HEK293T (cell line): ENCODE results near the gene TBC1D17.

ENCODE experiments used
- CTCF ChIA-PET: fragments of 350-600 bp; formaldehyde crosslinking; extraction: SDS; loops from one replicate; lab custom pipeline; 2021; ENCODE audit warnings: antibody characterized with exemption, inconsistent platforms; lab: Yijun Ruan, JAX
- POLR2A ChIA-PET: fragments of 350-600 bp; formaldehyde crosslinking; extraction: SDS; loops from one replicate; lab custom pipeline; 2020; ENCODE audit warnings: antibody characterized with exemption, inconsistent platforms; lab: Yijun Ruan, JAX
- DNase-seq: peaks from one replicate; pipeline ENCODE4 v3.0.0; 2012; ENCODE audit warnings: mixed read lengths; ENCODE audit errors: extremely low spot score
- ARNT ChIP-seq: fragments of 450-650 bp; IDR thresholded peaks from 2 replicates; pipeline ENCODE4 v1.6.1; 2017; ENCODE audit warnings: mild to moderate bottlenecking
- BHLHE40 ChIP-seq: fragments of 450-650 bp; IDR thresholded peaks from 2 replicates; pipeline ENCODE4 v1.6.1; 2016; ENCODE audit warnings: mild to moderate bottlenecking, moderate library complexity, borderline replicate concordance
- CTBP1 ChIP-seq: fragments of 450-650 bp; IDR thresholded peaks from 2 replicates; pipeline ENCODE4 v1.6.1; 2016; ENCODE audit warnings: borderline replicate concordance
- ELF4 ChIP-seq: fragments of 450-650 bp; IDR thresholded peaks from 2 replicates; pipeline ENCODE4 v1.6.1; 2017; ENCODE audit warnings: antibody characterized with exemption
- FOXA1 ChIP-seq: fragments of 450-650 bp; IDR thresholded peaks from 2 replicates; pipeline ENCODE4 v1.6.1; 2016; ENCODE audit warnings: mild to moderate bottlenecking
- FOXK2 ChIP-seq: fragments of 450-650 bp; IDR thresholded peaks from 2 replicates; pipeline ENCODE4 v1.6.1; 2016; ENCODE audit warnings: mild to moderate bottlenecking
- FOXM1 ChIP-seq: fragments of 450-650 bp; IDR thresholded peaks from 2 replicates; pipeline ENCODE4 v1.6.1; 2017; ENCODE audit warnings: mild to moderate bottlenecking, borderline replicate concordance
- HDGF ChIP-seq: fragments of 450-650 bp; IDR thresholded peaks from 2 replicates; pipeline ENCODE4 v1.6.1; 2017; ENCODE audit warnings: antibody characterized with exemption, borderline replicate concordance
- L3MBTL2 ChIP-seq: fragments of 450-650 bp; conservative IDR thresholded peaks from 2 replicates; pipeline ENCODE4 v1.6.1; 2016; ENCODE audit warnings: mild to moderate bottlenecking
- LEF1 ChIP-seq: fragments of 450-650 bp; IDR thresholded peaks from 2 replicates; pipeline ENCODE4 v1.6.1; 2017; ENCODE audit warnings: mild to moderate bottlenecking, borderline replicate concordance
- NFRKB ChIP-seq: fragments of 450-650 bp; IDR thresholded peaks from 2 replicates; pipeline ENCODE4 v1.6.1; 2016; ENCODE audit warnings: mild to moderate bottlenecking, moderate library complexity
- PKNOX1 ChIP-seq: fragments of 450-650 bp; IDR thresholded peaks from 2 replicates; pipeline ENCODE4 v1.6.1; 2016
- SP1 ChIP-seq: fragments of 450-650 bp; IDR thresholded peaks from 2 replicates; pipeline ENCODE4 v1.6.1; 2017
- SUZ12 ChIP-seq: fragments of 450-650 bp; IDR thresholded peaks from 2 replicates; pipeline ENCODE4 v1.6.1; 2016; ENCODE audit warnings: mild to moderate bottlenecking
- TARDBP ChIP-seq: fragments of 450-650 bp; IDR thresholded peaks from 2 replicates; pipeline ENCODE4 v1.6.1; 2016
- ZNF384 ChIP-seq: fragments of 450-650 bp; IDR thresholded peaks from 2 replicates; pipeline ENCODE4 v1.6.1; 2016

Gene TBC1D17

DNA sequence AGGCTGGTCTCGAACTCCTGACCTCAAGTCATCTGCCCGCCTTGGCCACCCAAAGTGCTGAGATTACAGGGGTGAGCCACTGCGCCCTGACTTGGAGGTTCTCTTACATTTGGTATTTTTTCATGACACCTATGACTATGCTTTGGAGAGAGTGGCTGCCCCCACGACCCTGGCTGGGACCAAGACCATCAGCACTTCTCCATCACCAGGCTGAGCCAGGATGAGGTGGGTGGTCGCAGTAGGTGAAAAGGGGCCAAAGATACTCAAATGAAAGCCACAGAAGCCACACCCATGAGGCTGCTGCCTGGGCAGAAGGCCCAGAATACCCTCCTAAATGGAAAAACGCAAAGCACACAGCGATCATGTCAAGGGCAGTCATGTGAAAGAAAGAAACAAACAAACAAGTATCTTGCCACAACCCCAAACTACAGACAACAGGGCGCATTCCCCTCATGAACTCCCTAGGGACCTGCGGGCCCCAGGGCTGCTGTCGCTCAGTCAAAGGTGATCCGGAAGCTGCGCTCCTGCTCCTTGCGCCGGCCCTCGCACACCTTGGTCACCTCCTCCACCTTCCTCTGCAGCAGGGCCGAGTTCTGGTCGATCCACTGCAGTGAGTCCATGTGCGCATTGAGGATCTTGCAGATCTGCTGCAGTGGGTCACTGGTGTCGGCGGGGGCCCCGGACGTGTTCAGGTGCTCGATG lies 30.4 kb downstream of the TBC1D17 start:
- ChIA-PET CTCF (no interaction called here), POLR2A (interaction anchor here (1.7 kb wide), 1 partner anchor 8 kb away, joined by 5 read pairs; no protein-coding TSS in a partner anchor)
- TF ChIP-seq FOXA1, result no peak
- no peak for TF ChIP-seq ELF4
- TF ChIP-seq ZNF384, result no peak
- TF ChIP-seq SP1, result no peak
- no peak for TF ChIP-seq NFRKB
- no peak for TF ChIP-seq FOXK2
- no peak for TF ChIP-seq SUZ12
- TF ChIP-seq FOXM1, result no peak
- TF ChIP-seq LEF1, result no peak
- TF ChIP-seq ARNT, result no peak
- no peak for TF ChIP-seq L3MBTL2
- TF ChIP-seq CTBP1, result no peak
- no peak for TF ChIP-seq BHLHE40
- TF ChIP-seq PKNOX1, result no peak
- TF ChIP-seq TARDBP, result no peak
- DNase-seq, result no peak

- CTCF ChIA-PET, result no interaction called here
- no peak for DNase-seq
- POLR2A ChIA-PET, result interaction anchor here (1.1 to 1.7 kb wide), 2 partner anchors 9 to 21 kb away, joined by 4 to 5 read pairs; partner anchors contain the start of gene NUP62
- TF ChIP-seq L3MBTL2, result no peak
- TF ChIP-seq SP1, result no peak
- no peak for TF ChIP-seq NFRKB
Measured at GRCh38 chr19:49908480-49909420, 31.2 kb downstream of the TBC1D17 start.

DNA sequence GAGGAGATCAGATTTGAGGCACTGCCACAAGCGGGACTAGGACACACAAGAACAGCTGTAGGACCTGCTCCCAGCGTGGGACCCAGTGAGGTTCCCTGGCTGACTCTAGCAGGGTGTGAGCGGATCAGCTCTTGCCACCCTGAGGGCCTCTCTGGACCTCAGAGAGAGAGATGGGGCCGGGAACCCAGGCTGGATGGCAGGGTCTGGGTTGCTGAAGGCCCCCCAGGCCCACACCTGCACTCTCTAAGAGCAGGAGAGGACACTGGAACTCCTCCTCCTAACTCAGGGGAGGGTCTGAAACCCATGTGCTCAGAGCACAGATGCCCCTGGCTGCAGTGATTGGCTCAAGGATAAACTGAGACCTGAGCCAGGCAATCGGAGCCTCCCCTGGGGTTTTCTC lies 32.7 kb downstream of the TBC1D17 start:
- POLR2A ChIA-PET, result interaction anchor here (1.1 kb wide), 1 partner anchor 19 kb away, joined by 4 read pairs; the partner anchor contains the start of gene NUP62
- TF ChIP-seq ZNF384 (no peak), BHLHE40 (no peak), CTBP1 (no peak), FOXK2 (no peak), PKNOX1 (no peak), ARNT (no peak), FOXA1 (no peak), SP1 (no peak), SUZ12 (no peak), LEF1 (no peak), NFRKB (no peak), L3MBTL2 (no peak), FOXM1 (no peak), TARDBP (no peak), ELF4 (no peak)
- no peak for DNase-seq
- CTCF ChIA-PET, result no interaction called here

DNA sequence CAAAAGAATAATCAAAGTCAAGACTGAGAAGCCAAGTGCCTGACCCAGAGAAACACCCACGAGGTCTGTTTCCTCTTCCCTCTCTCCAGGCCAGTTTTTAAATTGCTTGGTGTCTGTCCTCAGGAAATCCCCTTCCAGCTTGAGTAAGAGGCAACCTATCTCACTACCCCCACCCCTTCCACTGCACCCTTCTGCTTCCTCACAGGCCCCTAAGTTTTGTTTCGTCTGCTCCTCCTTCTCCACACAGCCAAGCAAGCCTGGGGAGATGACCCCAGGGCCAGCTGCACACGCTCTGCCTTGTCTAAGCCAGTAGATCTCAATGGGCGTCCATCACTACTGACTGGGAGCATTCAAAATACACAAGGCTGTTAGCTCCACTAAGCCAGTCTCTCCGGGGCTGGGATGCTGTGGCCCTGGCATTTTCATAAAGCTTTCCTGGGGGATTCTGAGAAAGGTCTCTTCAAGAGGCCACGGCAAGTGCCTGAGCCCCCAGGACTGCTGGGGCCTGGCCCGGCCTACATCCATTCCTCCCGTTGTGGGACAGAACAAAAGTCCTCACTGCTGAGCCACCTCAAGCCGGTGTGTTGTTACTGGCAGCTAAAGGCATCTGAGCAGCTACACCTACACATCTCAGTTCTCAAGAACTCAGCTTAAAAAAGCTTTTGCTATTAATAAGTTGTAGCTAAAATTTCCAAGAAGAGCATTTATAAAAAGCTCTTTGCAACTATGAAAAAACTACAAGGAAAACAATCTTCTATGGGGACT lies 34.1 kb downstream of the TBC1D17 start:
- no peak for TF ChIP-seq BHLHE40
- no peak for TF ChIP-seq SP1
- no peak for TF ChIP-seq NFRKB
- TF ChIP-seq ZNF384, result no peak
- POLR2A ChIA-PET, result interaction anchor here (1.1 kb wide), 1 partner anchor 18 kb away, joined by 3 read pairs; no protein-coding TSS in a partner anchor
- CTCF ChIA-PET, result no interaction called here
- no peak for DNase-seq

DNA sequence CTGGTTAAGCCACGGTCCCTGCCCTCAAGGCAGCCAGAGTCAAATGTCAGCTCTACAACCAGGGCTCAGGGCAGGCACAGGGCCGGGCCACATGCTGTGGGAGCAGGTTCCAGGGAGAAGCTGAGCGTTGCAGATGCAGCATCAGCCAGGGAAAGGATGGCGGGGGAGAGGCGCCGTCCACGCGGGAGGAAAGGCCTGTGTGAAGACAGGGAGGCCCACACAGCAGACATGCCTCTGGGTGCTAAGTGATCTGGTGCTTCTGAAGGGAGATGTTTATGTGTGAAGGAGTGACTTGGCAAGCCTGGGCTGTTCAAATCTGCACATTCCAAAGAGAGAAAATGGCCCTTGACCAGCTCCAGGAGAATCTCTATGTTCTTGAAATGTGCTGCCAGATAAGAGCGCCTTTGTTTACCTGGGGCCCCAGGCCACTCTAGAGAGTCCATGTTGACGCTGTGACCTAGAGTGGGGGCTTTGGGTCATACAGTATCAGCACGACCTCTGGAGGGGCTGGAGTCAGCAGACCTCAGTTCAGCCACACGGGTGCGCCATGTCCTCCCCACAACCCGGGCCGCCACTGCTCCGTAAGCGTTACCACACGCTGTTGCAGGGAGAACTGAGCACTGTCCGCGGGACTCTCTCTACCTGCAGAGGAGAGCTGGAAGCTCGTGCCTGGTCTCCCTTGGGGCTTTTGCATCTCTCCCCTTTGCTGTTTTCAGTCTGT lies 35.6 kb downstream of the TBC1D17 start:
- ChIA-PET CTCF (interaction anchor here (0.5 kb wide), 1 partner anchor 532 kb away, joined by 3 read pairs; no protein-coding TSS in a partner anchor), POLR2A (interaction anchor here (1.5 kb wide), 1 partner anchor 18 kb away, joined by 3 read pairs; no protein-coding TSS in a partner anchor)
- no peak for DNase-seq
- TF ChIP-seq ELF4, result no peak
- no peak for TF ChIP-seq HDGF
- TF ChIP-seq FOXK2, result no peak
- no peak for TF ChIP-seq FOXA1
- no peak for TF ChIP-seq NFRKB
- TF ChIP-seq FOXM1, result no peak
- no peak for TF ChIP-seq LEF1
- no peak for TF ChIP-seq ZNF384
- TF ChIP-seq L3MBTL2, result no peak
- TF ChIP-seq BHLHE40, result no peak
- no peak for TF ChIP-seq PKNOX1
- TF ChIP-seq SP1, result no peak
- no peak for TF ChIP-seq SUZ12
- TF ChIP-seq CTBP1, result no peak
- TF ChIP-seq ARNT, result no peak
- TF ChIP-seq TARDBP, result no peak
